RCC 7860 (cell line): ENCODE results near the gene CACNB2.

Experiments
- DNase-seq: peaks from one replicate; pipeline ENCODE4 v3.0.0-alpha.2; 2015; ENCODE audit warnings: low spot score
- FAIRE-seq: peaks from 2 replicates; lab custom pipeline; 2012; peaks lifted over from hg19 to GRCh38; lab: Jason Lieb, UNC

Gene CACNB2

DNA sequence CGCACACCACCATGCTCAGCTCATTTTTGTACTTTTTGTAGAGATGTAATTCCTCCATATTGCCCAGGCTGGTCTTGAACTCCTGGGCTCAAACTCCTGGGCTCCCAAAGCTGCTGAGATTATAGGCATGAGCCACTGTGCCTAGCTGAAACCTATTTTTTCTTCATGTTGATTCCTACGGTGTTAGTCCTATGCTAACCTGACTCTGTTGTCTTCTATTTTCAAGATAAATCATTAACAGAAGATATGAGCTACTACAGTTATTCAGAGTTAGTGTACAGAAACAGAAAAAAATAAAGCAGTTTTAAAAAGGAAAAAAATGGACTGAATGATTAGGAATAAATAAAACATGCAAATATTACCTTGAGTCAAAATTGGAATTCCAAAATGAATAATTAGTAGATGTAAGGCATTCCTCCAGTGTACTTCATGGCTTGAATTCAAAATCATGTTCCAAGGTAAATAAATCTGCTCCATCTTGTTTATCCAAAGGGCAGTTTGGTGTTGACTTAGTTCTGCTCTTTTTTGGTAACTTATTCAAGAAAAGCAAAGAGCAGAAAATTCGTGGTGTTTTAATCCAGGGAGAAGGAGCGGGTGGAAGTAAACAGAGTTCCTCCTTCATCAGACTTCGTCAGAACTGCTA is 185.8 kb downstream of the CACNB2 start:
- no peak for DNase-seq
- no peak for FAIRE-seq

GRCh38 chr10:18328941-18329340 is 188.7 kb downstream of the CACNB2 start:
- DNase-seq = no peak
- FAIRE-seq = no peak

GRCh38 chr10:18332048-18332447 is 191.8 kb downstream of the CACNB2 start:
- no peak for DNase-seq
- FAIRE-seq = no peak

DNA sequence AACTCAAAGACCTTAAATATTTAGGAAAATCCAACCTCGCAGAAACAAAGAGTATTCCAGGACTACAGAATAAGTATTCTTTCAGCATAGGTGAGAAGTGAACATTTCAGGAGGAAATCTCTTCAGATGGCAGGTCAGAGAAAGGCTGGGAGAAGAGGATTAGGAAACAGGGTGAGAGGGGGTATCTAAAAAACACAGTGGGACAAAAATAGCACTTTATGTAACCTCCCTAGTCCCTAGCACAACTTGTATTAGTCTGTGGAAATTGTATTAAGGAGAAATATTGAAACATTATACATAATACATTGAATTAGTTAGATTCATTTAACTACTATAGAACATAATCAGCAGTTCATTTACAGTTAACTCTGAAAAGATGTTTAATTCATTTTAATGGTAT is 192.3 kb downstream of the CACNB2 start:
- FAIRE-seq = no peak

DNA sequence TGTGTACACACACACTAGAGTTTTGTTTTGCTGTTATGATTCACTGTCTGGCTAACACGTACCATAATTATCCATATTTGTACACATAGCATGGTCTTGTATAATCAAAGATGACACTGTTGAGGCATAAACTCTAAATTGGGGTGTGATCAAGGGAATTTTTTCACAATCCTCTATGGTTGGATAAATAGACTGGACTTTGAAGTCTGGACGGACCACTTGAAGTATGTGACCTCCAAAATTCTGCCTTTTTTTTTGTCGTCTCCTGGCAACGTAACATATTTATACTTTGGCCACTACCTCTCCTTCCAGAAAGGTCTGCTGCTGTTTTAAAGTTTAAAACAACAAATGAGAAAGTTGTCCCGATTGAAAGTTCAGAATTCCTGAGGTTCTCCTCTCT is 193.4 kb downstream of the CACNB2 start:
- no peak for FAIRE-seq

More for the DNA sequence above, 192.3 kb downstream of the CACNB2 start:
- DNase-seq = no peak

GRCh38 chr10:18334116-18334867 is 194.1 kb downstream of the CACNB2 start:
- DNase-seq = no peak
- FAIRE-seq = no peak

More for the DNA sequence above, 193.4 kb downstream of the CACNB2 start:
- DNase-seq = no peak

- FAIRE-seq (no peak), DNase-seq (no peak)
Measured at GRCh38 chr10:18340496-18341051, 200.3 kb downstream of the CACNB2 start.

GRCh38 chr10:18341055-18341454 is 200.8 kb downstream of the CACNB2 start:
- FAIRE-seq (no peak), DNase-seq (no peak)

DNA sequence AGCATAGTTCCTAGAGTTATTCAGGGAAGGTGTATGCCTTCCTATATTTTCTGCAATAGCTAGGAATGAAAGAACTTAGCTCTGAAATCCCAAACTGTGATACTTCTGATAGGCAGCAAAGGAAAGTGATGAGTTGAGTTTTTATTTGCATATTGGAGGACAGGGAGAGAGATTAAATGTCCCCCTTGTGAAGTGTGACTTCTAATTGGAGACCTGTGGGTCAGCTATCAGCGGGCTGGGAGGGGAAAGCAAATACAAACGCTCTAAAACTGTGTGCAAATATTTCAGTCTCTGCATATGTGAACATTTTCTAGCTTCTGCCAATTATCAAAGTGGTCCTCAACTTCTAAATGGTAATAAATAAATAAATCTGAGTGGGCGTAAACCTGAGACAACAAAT is 203.3 kb downstream of the CACNB2 start:
- DNase-seq (no peak), FAIRE-seq (no peak)

- no peak for DNase-seq
- FAIRE-seq = no peak
Measured at GRCh38 chr10:18345308-18345707, 205.1 kb downstream of the CACNB2 start.

GRCh38 chr10:18350340-18350739 is 210.1 kb downstream of the CACNB2 start:
- no peak for FAIRE-seq
- DNase-seq = no peak

GRCh38 chr10:18351421-18351820 is 211.2 kb downstream of the CACNB2 start:
- FAIRE-seq (no peak), DNase-seq (no peak)

- FAIRE-seq = no peak
- DNase-seq = no peak
Measured at GRCh38 chr10:18352175-18352574, 212.0 kb downstream of the CACNB2 start.

DNA sequence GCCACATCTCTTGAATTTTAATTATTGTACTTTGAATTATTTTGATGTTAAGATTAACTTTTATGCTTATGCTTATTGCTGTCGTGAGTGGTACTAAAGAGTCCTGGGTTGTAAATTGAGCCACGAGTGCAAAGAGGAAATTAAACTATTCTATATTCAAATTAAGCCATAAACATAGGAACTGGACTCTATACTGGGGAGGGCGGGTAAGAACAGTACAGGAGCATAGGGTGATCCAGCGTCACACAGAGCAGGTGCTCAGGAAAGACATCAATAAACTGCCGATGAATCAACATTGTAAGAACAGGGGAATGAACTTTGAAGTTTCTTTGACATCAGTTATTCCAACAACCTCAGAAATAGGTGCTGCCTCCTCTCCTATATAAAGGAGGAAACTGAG is 219.6 kb downstream of the CACNB2 start:
- no peak for FAIRE-seq
- no peak for DNase-seq

DNA sequence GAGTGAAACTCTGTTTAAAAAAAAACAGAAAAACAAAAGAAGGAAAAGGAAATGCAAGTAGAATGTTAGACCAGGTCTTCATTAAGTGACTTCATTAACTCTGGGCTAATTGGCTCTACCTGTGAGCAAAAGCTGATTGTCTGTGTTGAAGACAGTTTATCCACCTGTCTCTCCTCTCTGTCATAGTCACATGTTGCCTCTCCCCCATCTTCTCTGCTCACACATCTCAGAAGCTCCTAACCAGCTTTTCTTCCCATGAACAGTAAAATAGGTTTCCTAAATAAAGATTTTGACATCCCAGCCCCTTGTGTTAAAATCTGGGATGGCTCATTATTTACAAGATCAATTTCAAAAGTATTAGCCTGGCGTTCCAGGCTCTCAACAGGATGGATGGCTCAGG is 222.7 kb downstream of the CACNB2 start:
- FAIRE-seq (no peak), DNase-seq (no peak)

GRCh38 chr10:18364987-18365775 is 225.0 kb downstream of the CACNB2 start:
- FAIRE-seq (no peak), DNase-seq (no peak)

- no peak for DNase-seq
- FAIRE-seq = peak; percentile 12
Measured at GRCh38 chr10:18367840-18368239, 227.6 kb downstream of the CACNB2 start.

GRCh38 chr10:18368273-18368672 is 228.0 kb downstream of the CACNB2 start:
- DNase-seq (no peak), FAIRE-seq (no peak)

- no peak for FAIRE-seq
Measured at GRCh38 chr10:18368682-18369081, 228.5 kb downstream of the CACNB2 start.

GRCh38 chr10:18369859-18370473 is 229.7 kb downstream of the CACNB2 start:
- no peak for DNase-seq
- FAIRE-seq = no peak

More at GRCh38 chr10:18368682-18369081, 228.5 kb downstream of the CACNB2 start:
- no peak for DNase-seq

DNA sequence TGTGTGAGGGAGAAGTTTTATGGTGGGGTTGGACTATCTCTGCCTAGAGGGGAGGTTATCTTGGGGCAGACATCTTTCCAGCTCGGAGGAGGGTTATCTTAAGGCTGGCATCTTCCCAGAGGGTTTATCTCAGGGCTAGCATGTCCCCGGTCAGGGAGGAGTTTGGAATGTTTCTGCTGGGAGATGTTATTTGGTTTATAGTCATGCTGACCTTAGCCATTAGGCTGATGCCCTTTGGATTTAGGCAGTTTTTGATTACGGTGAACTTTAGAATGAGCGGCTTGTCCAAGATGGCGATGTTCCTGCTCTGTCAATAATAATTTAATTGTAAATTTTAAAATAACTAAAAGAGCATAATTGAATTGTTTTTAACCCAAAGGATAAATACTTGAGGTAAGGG is 236.4 kb downstream of the CACNB2 start:
- DNase-seq (no peak), FAIRE-seq (no peak)
